HepG2 (cell line): ENCODE results near the gene TMBIM4. TPM values are rescaled to one million over a fixed set of nuclear protein-coding genes. Genes with fewer than 3 reads are reported as not detected.

ENCODE experiments used
- ATAC-seq: fragments of 200-7000 bp; cut with Tn5 transposase; 3 replicates; pipeline ENCODE4 v1.9.1; 2020; ENCODE audit warnings: mild to moderate bottlenecking, moderate library complexity
- BruUV-seq: library from RNA; stranded (reverse); fragments of 400-500 nt; replicated peaks from 2 replicates; lab custom pipeline; 2021; lab: Mats Ljungman, UMichigan
- CTCF ChIA-PET: fragments of 300-600 bp; formaldehyde crosslinking; extraction: SDS; loops from one replicate; lab custom pipeline; 2021; ENCODE audit warnings: low total read pairs, inconsistent platforms, low intra/inter-chr PET ratio; lab: Yijun Ruan, JAX
- POLR2A ChIA-PET: fragments of 350-600 bp; sonication (Branson Sonifier 250); formaldehyde crosslinking; loops from one replicate; lab custom pipeline; 2020; ENCODE audit warnings: antibody characterized with exemption, inconsistent platforms; lab: Yijun Ruan, JAX
- DNase-seq: peaks from one replicate; pipeline ENCODE4 v3.0.0-alpha.2; 2015; ENCODE audit warnings: low spot score
- FAIRE-seq: peaks from 3 replicates; lab custom pipeline; 2011; peaks lifted over from hg19 to GRCh38; lab: Jason Lieb, UNC
- H2AFZ ChIP-seq: one replicate; pipeline ENCODE4 v1.6.1; 2011; ENCODE audit warnings: low read length, inconsistent platforms
- H3K27ac ChIP-seq: fragments of 300-600 bp; 3 replicates; pipeline ENCODE4 v1.8.0; 2011; ENCODE audit warnings: mixed run types, mild to moderate bottlenecking, mixed read lengths, low read length, inconsistent platforms; ENCODE audit not compliant: insufficient read depth; ENCODE audit errors: extremely low read length
- H3K27me3 ChIP-seq, 2 experiments: fragments of 200-600 bp in 1 of 2; 2 replicates in 1 of 2; 3 replicates in 1 of 2; pipeline versions ENCODE4 v1.6.0 to v1.8.0; 2011; ENCODE audit warnings: low read length in 2 of 2, mild to moderate bottlenecking in 2 of 2, moderate library complexity in 2 of 2, inconsistent platforms in 1 of 2; ENCODE audit not compliant: insufficient read depth in 2 of 2, control insufficient read depth in 1 of 2
- H3K36me3 ChIP-seq, 2 experiments: fragments of 200-600 bp in 1 of 2; replicated peaks in 1 of 2; 2 replicates in 1 of 2; 3 replicates in 1 of 2; pipeline versions ENCODE4 v1.5.1 to v1.8.0; 2011; ENCODE audit warnings: low read length in 2 of 2, inconsistent platforms in 1 of 2; ENCODE audit not compliant: insufficient read depth in 2 of 2, control insufficient read depth in 1 of 2
- H3K4me1 ChIP-seq: 2 replicates; pipeline ENCODE4 v1.5.1; 2012; ENCODE audit warnings: low read length, inconsistent platforms; ENCODE audit not compliant: insufficient read depth
- H3K4me2 ChIP-seq: 2 replicates; pipeline ENCODE4 v1.6.0; 2011; ENCODE audit warnings: low read depth, low read length, inconsistent platforms
- H3K4me3 ChIP-seq, 3 experiments: fragments of 200-600 bp in 1 of 3; sonication (generic), shearing (Covaris generic) in 1 of 3; replicated peaks in 1 of 3; 2 replicates each; pipeline ENCODE4 v1.5.1; 2011 to 2016; ENCODE audit warnings: low read length in 3 of 3, inconsistent platforms in 2 of 3, low read depth in 2 of 3, mild to moderate bottlenecking in 2 of 3, control low read depth in 1 of 3, mixed read lengths in 1 of 3; ENCODE audit not compliant: insufficient read depth in 1 of 3
- H3K79me2 ChIP-seq: one replicate; pipeline ENCODE4 v1.6.1; 2011; ENCODE audit warnings: low read length, inconsistent platforms; ENCODE audit not compliant: insufficient read depth
- H3K9ac ChIP-seq: 2 replicates; pipeline ENCODE4 v1.6.0; 2011; ENCODE audit warnings: mild to moderate bottlenecking, low read depth, low read length, inconsistent platforms; ENCODE audit not compliant: insufficient read depth
- H3K9me3 ChIP-seq: 2 replicates; pipeline ENCODE4 v1.5.1; 2012; ENCODE audit warnings: mild to moderate bottlenecking, low read length
- H4K20me1 ChIP-seq: 2 replicates; pipeline ENCODE4 v1.6.0; 2011; ENCODE audit warnings: inconsistent platforms, mild to moderate bottlenecking, low read length, moderate library complexity; ENCODE audit not compliant: insufficient read depth
- CCAR2 ChIP-seq: fragments of 200-400 bp; formaldehyde crosslinking; optimal IDR thresholded peaks from 2 replicates; pipeline ENCODE3; 2018; ENCODE audit warnings: low read depth, mild to moderate bottlenecking, low read length, moderate library complexity
- DZIP1 ChIP-seq: sonication (generic); formaldehyde crosslinking; IDR thresholded peaks from 2 replicates; pipeline ENCODE4 v1.5.0; 2020; ENCODE audit warnings: mild to moderate bottlenecking, missing genetic modification reagents
- GTF3A ChIP-seq: sonication (generic); formaldehyde crosslinking; conservative IDR thresholded peaks from 2 replicates; pipeline ENCODE4 v1.4.0; 2020; ENCODE audit warnings: mild to moderate bottlenecking, missing genetic modification reagents
- HMG20B ChIP-seq: conservative IDR thresholded peaks from 2 replicates; pipeline ENCODE4 v1.6.1; 2016; ENCODE audit warnings: missing genetic modification reagents, missing compliant biosample characterization
- HNRNPH1 ChIP-seq: fragments of 200-400 bp; formaldehyde crosslinking; optimal IDR thresholded peaks from 2 replicates; pipeline ENCODE3; 2017; ENCODE audit warnings: mild to moderate bottlenecking, low read depth, low read length
- RARG ChIP-seq: sonication (generic); formaldehyde crosslinking; IDR thresholded peaks from 2 replicates; pipeline ENCODE4 v1.4.0; 2020; ENCODE audit warnings: low read depth, mild to moderate bottlenecking, missing genetic modification reagents
- RBM22 ChIP-seq: fragments of 200-400 bp; formaldehyde crosslinking; optimal IDR thresholded peaks from 2 replicates; pipeline ENCODE3; 2017; ENCODE audit warnings: mild to moderate bottlenecking, low read length, moderate library complexity
- RXRA ChIP-seq: sonication (generic); formaldehyde crosslinking; IDR thresholded peaks from 2 replicates; pipeline ENCODE4 v1.5.1; 2020; ENCODE audit warnings: missing genetic modification reagents
- ZNF138 ChIP-seq: sonication (generic); formaldehyde crosslinking; IDR thresholded peaks from 2 replicates; pipeline ENCODE4 v1.5.0; 2020; ENCODE audit warnings: mild to moderate bottlenecking, low read depth, missing genetic modification reagents
- ZNF761 ChIP-seq: sonication (generic); formaldehyde crosslinking; conservative IDR thresholded peaks from 2 replicates; pipeline ENCODE4 v1.4.0; 2020; ENCODE audit warnings: mild to moderate bottlenecking, missing genetic modification reagents
- ZNF776 ChIP-seq: sonication (generic); formaldehyde crosslinking; IDR thresholded peaks from 2 replicates; pipeline ENCODE4 v1.4.0; 2020; ENCODE audit warnings: mild to moderate bottlenecking, missing genetic modification reagents
- ZNF841 ChIP-seq: sonication (generic); formaldehyde crosslinking; IDR thresholded peaks from 2 replicates; pipeline ENCODE4 v1.8.1; 2023; ENCODE audit warnings: missing genetic modification reagents, borderline replicate concordance
- WGBS: methylation state at CpG from one replicate; pipeline ENCODE4 v1.1.6; 2017; ENCODE audit warnings: low lambda C conversion rate; 5-methylcytosine and 5-hydroxymethylcytosine counted together
- in situ Hi-C: cut with HindIII; loops from 2 replicates; pipeline ENCODE4 v1.10.0; 2017; ENCODE audit warnings: low pct_unique_long_range_greater_than_20kb; ENCODE audit not compliant: extremely low pct_ligation_motif_present
- intact Hi-C: fragments of 100-400 bp; cut with micrococcal nuclease; formaldehyde crosslinking; loops from one replicate; pipeline ENCODE4 v1.10.0; 2022; ENCODE audit not compliant: unreplicated experiment
- polyA plus RNA-seq, 8 experiments: library from polyadenylated mRNA; depleted of rRNA in 3 of 8; stranded (reverse) in 7 of 8; unstranded in 1 of 8; fragments of >200 nt; fragmentation: Illumina TruSeq in 4 of 8; extraction: Trizol in 4 of 8; gene quantifications; 2 replicates each; pipeline versions ENCODE4 v1.2.1 to v1.2.3, GENCODE V29; 2011 to 2016; ENCODE audit warnings: low read depth in 4 of 8, missing spikeins in 1 of 8, mixed read lengths in 1 of 8; ENCODE audit not compliant: insufficient read depth in 1 of 8
- total RNA-seq, 5 experiments: library from RNA; depleted of rRNA; stranded (reverse); fragments of >200 nt; fragmentation: Illumina TruSeq; extraction: Trizol; gene quantifications; 2 replicates each; pipeline ENCODE4 v1.2.3, GENCODE V29; 2016; ENCODE audit warnings: low read depth in 1 of 5
- TF ChIP-seq, protein P1 (sequence below): sonication (generic); formaldehyde crosslinking; IDR thresholded peaks from 2 replicates; pipeline ENCODE4 v1.8.0; 2022; ENCODE audit warnings: mild to moderate bottlenecking, missing genetic modification reagents; ENCODE audit not compliant: insufficient replicate concordance

Gene TMBIM4
- total and polyA plus RNA-seq, 2 of the 13 experiments (the other 11 are each of a cell fraction or from before 2014, with no cell fraction given), result 60.5 to 67.7 TPM

DNA sequence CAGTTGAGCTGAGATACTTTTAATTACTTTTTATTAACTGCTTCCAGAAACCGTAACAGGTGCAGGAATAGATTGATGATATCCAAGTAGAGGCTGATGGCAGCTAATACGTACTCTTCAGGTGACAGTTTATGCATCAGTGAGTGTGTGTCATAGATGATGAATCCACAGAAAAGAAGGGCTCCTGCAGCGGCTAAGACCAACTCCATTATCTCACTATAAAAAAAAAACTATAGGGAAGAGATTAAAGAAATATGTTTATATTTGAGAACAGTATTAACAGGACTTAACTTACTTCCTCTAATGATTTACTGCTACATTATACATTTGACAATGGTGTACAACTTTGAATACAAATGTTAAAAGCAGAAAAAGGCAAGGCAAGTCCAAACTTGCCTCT is 31.9 kb downstream of the TMBIM4 start:
- Histone ChIP-seq H3K27ac (no peak overlapping the region), H3K4me1 (peaks cover under 1% of the 10 kb centered on the region; the same call in 1 of the 2 replicates), H4K20me1 (no peaks in the 10 kb centered on the region), H3K9ac (no peak overlapping the region), H3K9me3 (peaks cover 10% of the 10 kb centered on the region), H3K36me3 (peaks cover 2 to 13% of the 10 kb centered on the region in 2 experiments; a peak in 3 of 5 replicates), H3K27me3 (no peaks in the 10 kb centered on the region), H3K4me2 (no peak overlapping the region), H2AFZ (no peak overlapping the region), H3K4me3 (no peak overlapping the region), H3K79me2 (no peaks in the 10 kb centered on the region)
- TF ChIP-seq ZNF761 (CRISPR knock-in tag), result no peak
- TF ChIP-seq HNRNPH1, result no peak
- TF ChIP-seq RARG, result no peak
- TF ChIP-seq RXRA (CRISPR knock-in tag), result no peak
- no peak for TF ChIP-seq RBM22
- no peak for TF ChIP-seq HMG20B (CRISPR knock-in tag)
- no peak for TF ChIP-seq CCAR2
- ATAC-seq (no peak), DNase-seq (no peak), FAIRE-seq (no peak)
- BruUV-seq, result no TSS peak
- POLR2A ChIA-PET, result no interaction called here
- intact Hi-C loops (no loop called here), in situ Hi-C loops (no loop called here)
- 95% methylated on average over 3 of the region's 3 CpGs for WGBS
- CTCF ChIA-PET, result no interaction called here

DNA sequence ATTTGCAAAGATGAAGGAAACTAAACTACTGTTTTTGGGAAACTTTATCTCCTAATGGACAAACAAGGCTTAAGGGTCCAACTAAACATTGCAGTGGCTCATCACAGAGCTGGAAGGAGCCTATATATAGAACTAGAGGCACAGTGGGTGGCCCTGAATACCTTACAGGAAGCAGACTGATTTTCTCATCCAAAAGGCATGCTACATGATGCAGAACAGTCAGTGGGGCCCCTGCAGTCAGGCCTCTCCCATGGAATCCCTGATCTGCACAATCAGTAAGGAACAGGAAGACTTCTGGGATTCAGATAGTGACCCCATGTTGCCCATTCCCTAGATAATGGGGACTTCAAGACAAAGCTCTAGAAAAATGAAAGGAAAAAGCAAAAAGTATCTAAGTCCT is 37.4 kb downstream of the TMBIM4 start:
- Histone ChIP-seq H3K79me2 (peaks cover 28% of the 10 kb centered on the region), H2AFZ (no peak overlapping the region), H3K27ac (no peak overlapping the region), H3K27me3 (no peaks in the 10 kb centered on the region; a peak in 1 of 5 replicates), H3K36me3 (peaks cover 2 to 12% of the 10 kb centered on the region in 2 experiments), H3K4me3 (no peak overlapping the region), H3K4me2 (peak overlapping the region; percentile 77), H4K20me1 (no peaks in the 10 kb centered on the region), H3K4me1 (peaks cover 42% of the 10 kb centered on the region), H3K9me3 (no peaks in the 10 kb centered on the region), H3K9ac (no peak overlapping the region)
- no peak; the same call in 2 of the 3 replicates for ATAC-seq
- peak; percentile 33 for DNase-seq
- no TSS peak for BruUV-seq
- ChIA-PET CTCF (no interaction called here), POLR2A (interaction anchor here (1.5 kb wide), 1 partner anchor 37 kb away, joined by 3 read pairs; the partner anchor contains the start of gene TMBIM4)
- in situ Hi-C loops (no loop called here), intact Hi-C loops (loop anchor here (5.0 kb wide), 1 partner anchor 35 kb away; the partner anchor contains the start of gene TMBIM4)
- FAIRE-seq, result no peak
- TF ChIP-seq ZNF776 (CRISPR knock-in tag) (no peak), ZNF138 (CRISPR knock-in tag) (no peak), ZNF841 (CRISPR knock-in tag) (no peak), DZIP1 (CRISPR knock-in tag) (no peak), GTF3A (CRISPR knock-in tag) (no peak)
- TF ChIP-seq, protein P1, sequence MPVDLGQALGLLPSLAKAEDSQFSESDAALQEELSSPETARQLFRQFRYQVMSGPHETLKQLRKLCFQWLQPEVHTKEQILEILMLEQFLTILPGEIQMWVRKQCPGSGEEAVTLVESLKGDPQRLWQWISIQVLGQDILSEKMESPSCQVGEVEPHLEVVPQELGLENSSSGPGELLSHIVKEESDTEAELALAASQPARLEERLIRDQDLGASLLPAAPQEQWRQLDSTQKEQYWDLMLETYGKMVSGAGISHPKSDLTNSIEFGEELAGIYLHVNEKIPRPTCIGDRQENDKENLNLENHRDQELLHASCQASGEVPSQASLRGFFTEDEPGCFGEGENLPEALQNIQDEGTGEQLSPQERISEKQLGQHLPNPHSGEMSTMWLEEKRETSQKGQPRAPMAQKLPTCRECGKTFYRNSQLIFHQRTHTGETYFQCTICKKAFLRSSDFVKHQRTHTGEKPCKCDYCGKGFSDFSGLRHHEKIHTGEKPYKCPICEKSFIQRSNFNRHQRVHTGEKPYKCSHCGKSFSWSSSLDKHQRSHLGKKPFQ (CRISPR knock-in tag), result no peak
